Measurements from ENCODE around the gene METTL17.
"Not testable (repeated sequence)": the region's sequence is repeated elsewhere in the genome, so short reads cannot be mapped to it uniquely, and the experiment has no call there.

Gene METTL17

DNA sequence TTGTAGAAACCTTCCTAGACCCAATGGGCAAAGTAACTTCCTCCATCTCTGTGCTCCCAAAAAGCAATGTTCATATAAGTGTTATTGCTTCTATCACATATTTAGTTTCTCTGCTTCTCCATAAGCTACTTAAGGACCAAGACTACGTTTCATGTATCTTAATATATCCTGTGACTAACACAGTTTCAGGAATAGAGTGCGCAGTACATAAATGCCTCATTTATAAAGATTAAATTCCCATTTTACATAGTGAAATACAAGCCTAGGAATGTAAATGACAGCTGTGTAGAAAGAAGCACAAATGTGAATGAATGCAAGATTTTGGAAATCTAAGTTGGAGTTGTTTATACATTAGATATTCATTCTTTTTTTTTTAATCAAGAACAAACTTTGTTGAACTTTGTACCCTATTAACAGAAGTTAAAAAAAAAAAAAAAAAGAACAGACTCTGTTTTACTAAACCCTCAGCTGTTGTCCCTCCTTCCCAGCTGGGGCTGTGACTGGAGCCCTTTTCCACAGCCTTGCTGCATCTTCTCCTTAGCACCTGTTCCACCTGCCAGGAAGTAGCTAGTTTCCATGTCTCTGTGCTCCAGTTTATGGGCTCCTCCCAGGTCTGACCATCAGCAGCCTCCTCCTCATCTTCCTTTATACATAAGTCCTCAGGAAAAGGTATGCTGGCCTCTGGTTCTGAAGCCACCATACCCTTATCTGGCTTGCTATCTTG lies 7.0 kb upstream of the METTL17 start:
- no peak overlapping the region for H3K27ac ChIP-seq
- H4K20me1 ChIP-seq (ENCODE audit: insufficient read depth): no peaks in the 10 kb centered on the region
- H3K36me3 ChIP-seq (ENCODE audit: insufficient read depth): no peaks in the 10 kb centered on the region
- H2AFZ ChIP-seq (ENCODE audit: low read depth): no peak overlapping the region
- no peak overlapping the region for H3K4me2 ChIP-seq
- H3K79me2 ChIP-seq (ENCODE audit: insufficient read depth, low read depth): no peaks in the 10 kb centered on the region
- TF ChIP-seq, protein P1, sequence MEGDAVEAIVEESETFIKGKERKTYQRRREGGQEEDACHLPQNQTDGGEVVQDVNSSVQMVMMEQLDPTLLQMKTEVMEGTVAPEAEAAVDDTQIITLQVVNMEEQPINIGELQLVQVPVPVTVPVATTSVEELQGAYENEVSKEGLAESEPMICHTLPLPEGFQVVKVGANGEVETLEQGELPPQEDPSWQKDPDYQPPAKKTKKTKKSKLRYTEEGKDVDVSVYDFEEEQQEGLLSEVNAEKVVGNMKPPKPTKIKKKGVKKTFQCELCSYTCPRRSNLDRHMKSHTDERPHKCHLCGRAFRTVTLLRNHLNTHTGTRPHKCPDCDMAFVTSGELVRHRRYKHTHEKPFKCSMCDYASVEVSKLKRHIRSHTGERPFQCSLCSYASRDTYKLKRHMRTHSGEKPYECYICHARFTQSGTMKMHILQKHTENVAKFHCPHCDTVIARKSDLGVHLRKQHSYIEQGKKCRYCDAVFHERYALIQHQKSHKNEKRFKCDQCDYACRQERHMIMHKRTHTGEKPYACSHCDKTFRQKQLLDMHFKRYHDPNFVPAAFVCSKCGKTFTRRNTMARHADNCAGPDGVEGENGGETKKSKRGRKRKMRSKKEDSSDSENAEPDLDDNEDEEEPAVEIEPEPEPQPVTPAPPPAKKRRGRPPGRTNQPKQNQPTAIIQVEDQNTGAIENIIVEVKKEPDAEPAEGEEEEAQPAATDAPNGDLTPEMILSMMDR (conservative IDR thresholded peaks at IDR 0.05; ENCODE audit: low read depth, low read length): no peak
- H3K4me3 ChIP-seq (IDR thresholded peaks at IDR 0.05; ENCODE audit: insufficient read depth, low read depth, low read length): no peak overlapping the region
- H3K4me1 ChIP-seq (ENCODE audit: low read depth, poor library complexity, severe bottlenecking): no peaks in the 10 kb centered on the region
- no peak overlapping the region for H3K9ac ChIP-seq
- H3K27me3 ChIP-seq (ENCODE audit: insufficient read depth, low read depth): no peaks in the 10 kb centered on the region

DNA sequence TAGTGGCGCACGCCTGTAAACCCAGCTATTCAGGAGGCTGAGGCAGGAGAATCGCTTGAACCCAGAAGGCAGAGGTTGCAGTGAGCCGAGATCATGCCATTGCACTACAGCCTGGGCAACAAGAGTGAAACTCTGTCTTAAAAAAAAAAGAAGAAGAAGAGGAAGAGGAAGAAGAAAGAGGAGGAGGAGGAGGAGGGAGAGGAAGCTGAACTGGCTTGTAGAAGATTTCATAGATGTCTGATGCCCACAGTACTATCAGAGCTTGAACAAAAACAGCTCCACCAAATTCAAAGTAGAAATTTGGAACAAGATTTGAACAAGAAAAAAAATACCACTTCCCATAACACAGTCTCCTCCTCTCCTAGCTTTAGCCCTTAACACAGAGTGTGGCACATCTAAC lies 4.1 kb upstream of the METTL17 start:
- not testable (repeated sequence) for H3K27me3 ChIP-seq (ENCODE audit: insufficient read depth, low read depth); H4K20me1 ChIP-seq (ENCODE audit: insufficient read depth); H3K79me2 ChIP-seq (ENCODE audit: insufficient read depth, low read depth); H2AFZ ChIP-seq (ENCODE audit: low read depth); H3K27ac ChIP-seq; H3K4me1 ChIP-seq (ENCODE audit: low read depth, poor library complexity, severe bottlenecking); H3K4me3 ChIP-seq (IDR thresholded peaks at IDR 0.05; ENCODE audit: insufficient read depth, low read depth, low read length); H3K36me3 ChIP-seq (ENCODE audit: insufficient read depth); H3K9ac ChIP-seq; H3K4me2 ChIP-seq

DNA sequence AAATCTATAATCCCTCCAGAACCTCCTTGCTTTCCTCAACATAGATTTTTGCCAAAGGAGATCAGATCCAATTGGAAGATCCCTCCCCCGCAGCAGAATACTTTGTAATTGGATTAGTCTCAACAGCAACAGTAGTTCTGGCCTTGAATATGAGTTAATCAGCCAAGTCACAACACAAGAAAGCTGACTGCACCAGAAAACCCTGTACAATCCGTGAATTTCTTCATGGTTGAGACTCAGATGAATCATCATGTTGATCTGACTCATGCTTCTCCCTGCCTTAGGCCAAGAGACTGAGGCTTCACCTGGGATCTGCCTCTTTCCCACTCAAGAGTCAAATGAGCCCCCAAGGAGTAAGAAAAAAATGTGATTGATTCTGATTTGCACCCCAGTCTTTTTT lies 3.0 kb upstream of the METTL17 start:
- H3K4me3 ChIP-seq (IDR thresholded peaks at IDR 0.05; ENCODE audit: insufficient read depth, low read depth, low read length): no peak overlapping the region
- H3K36me3 ChIP-seq (ENCODE audit: insufficient read depth): no peaks in the 10 kb centered on the region
- H3K4me2 ChIP-seq: no peak overlapping the region
- H3K4me1 ChIP-seq (ENCODE audit: low read depth, poor library complexity, severe bottlenecking): peaks cover 16% of the 10 kb centered on the region
- TF ChIP-seq, protein P1 (conservative IDR thresholded peaks at IDR 0.05; ENCODE audit: low read depth, low read length): no peak
- no peak overlapping the region for H3K9ac ChIP-seq
- H2AFZ ChIP-seq (ENCODE audit: low read depth): no peak overlapping the region
- H3K27ac ChIP-seq: no peak overlapping the region
- H3K79me2 ChIP-seq (ENCODE audit: insufficient read depth, low read depth): peaks cover 17% of the 10 kb centered on the region
- no peaks in the 10 kb centered on the region for H4K20me1 ChIP-seq (ENCODE audit: insufficient read depth)
- no peaks in the 10 kb centered on the region for H3K27me3 ChIP-seq (ENCODE audit: insufficient read depth, low read depth)

DNA sequence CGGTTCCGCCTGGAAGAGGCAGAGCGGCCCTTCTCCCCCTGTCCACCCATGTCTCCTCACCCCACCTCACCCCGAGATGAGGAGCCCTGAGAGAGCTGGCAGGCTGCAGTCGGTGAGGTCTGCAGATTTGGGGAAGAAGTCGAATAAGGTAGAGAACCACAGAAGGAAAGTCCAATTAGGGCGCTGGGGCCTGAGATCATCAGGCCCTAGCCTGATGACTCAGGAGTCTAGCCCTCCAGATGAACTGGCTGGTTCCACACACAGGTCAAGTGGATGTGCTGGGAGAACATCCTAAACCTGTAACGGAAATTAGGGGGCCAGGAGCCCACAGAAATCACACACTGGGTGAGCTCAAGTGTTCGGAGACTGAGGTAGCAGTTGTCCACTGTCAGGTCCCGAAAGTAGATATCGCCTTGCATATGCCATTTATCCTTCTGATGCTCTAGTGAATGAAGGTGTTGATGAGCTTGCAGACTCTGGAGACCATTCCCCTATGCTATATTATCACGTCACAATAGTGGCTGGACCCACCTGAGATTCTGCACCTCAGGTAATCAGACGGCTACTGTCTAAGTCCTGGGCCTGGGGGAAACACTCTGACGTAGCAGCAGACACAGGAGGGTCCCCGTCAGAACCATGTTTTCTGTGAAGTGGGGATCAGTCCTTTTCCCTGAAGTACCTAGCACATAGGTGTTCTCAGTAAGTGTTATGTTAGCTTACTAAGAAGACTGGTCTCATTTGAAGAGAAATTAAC lies 886 bp upstream of the METTL17 start:
- Histone ChIP-seq H3K36me3 (ENCODE audit: insufficient read depth) (no peaks in the 10 kb centered on the region), H3K79me2 (ENCODE audit: insufficient read depth, low read depth) (peaks cover 17% of the 10 kb centered on the region), H3K4me1 (ENCODE audit: low read depth, poor library complexity, severe bottlenecking) (peaks cover 19% of the 10 kb centered on the region), H3K27me3 (ENCODE audit: insufficient read depth, low read depth) (no peaks in the 10 kb centered on the region), H3K27ac (peak overlapping the region; percentile 33; the same call in 1 of the 2 replicates), H4K20me1 (ENCODE audit: insufficient read depth) (no peaks in the 10 kb centered on the region), H3K4me2 (peak overlapping the region; percentile 63), H3K9ac (no peak overlapping the region), H2AFZ (ENCODE audit: low read depth) (peak overlapping the region; percentile 47; the same call in 1 of the 2 replicates), H3K4me3 (IDR thresholded peaks at IDR 0.05; ENCODE audit: insufficient read depth, low read depth, low read length) (no peak overlapping the region)
- TF ChIP-seq, protein P1 (conservative IDR thresholded peaks at IDR 0.05; ENCODE audit: low read depth, low read length): no peak

DNA sequence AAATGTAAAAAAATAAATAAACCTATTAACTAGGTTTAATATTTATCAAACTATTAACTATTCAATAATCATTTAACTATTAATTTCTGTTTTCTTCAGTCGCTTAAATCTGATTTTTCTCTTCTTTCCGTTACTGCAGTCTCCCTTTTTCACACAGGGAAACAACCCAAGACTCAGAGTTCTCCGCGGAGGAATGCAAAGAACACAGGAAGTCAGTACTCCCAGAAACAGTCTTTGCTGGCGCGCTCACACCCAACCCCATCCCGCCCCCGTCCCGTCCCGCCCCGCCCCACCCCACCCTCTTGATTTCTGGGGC lies 351 bp upstream of the METTL17 start:
- Histone ChIP-seq H3K79me2 (ENCODE audit: insufficient read depth, low read depth) (peaks cover 17% of the 10 kb centered on the region), H4K20me1 (ENCODE audit: insufficient read depth) (no peaks in the 10 kb centered on the region), H3K4me2 (peak overlapping the region; percentile 63), H3K9ac (no peak overlapping the region), H3K36me3 (ENCODE audit: insufficient read depth) (no peaks in the 10 kb centered on the region), H2AFZ (ENCODE audit: low read depth) (peak overlapping the region; percentile 47; the same call in 1 of the 2 replicates), H3K27me3 (ENCODE audit: insufficient read depth, low read depth) (no peaks in the 10 kb centered on the region), H3K4me1 (ENCODE audit: low read depth, poor library complexity, severe bottlenecking) (peaks cover 19% of the 10 kb centered on the region), H3K27ac (peak overlapping the region; percentile 33; the same call in 1 of the 2 replicates), H3K4me3 (IDR thresholded peaks at IDR 0.05; ENCODE audit: insufficient read depth, low read depth, low read length) (no peak overlapping the region)
- TF ChIP-seq, protein P1 (conservative IDR thresholded peaks at IDR 0.05; ENCODE audit: low read depth, low read length): no peak
